Endometrium (tissue), 2 donors: ENCODE measurements around the gene IL3.
"Not testable (repeated sequence)": the region's sequence is repeated elsewhere in the genome, so short reads cannot be mapped to it uniquely, and the experiment has no call there.

Experiments
- FAIRE-seq: peaks from 2 replicates; lab custom pipeline; 2012; peaks lifted over from hg19 to GRCh38; lab: Jason Lieb, UNC
- donor health status: control.
- donor health status: control.

The IL3 gene

GRCh38 chr5:132095077-132095410 lies 34.6 kb downstream of the IL3 start:
- FAIRE-seq, result no peak

- no peak for FAIRE-seq
These were observed 35.0 kb downstream of the IL3 start for GRCh38 chr5:132095424-132095972.

- no peak for FAIRE-seq
These were observed 36.4 kb downstream of the IL3 start for GRCh38 chr5:132096904-132097303.

GRCh38 chr5:132098151-132098594 lies 37.7 kb downstream of the IL3 start:
- no peak for FAIRE-seq

- no peak for FAIRE-seq
These were observed 38.2 kb downstream of the IL3 start for GRCh38 chr5:132098621-132099020.

GRCh38 chr5:132099076-132099748 lies 38.8 kb downstream of the IL3 start:
- FAIRE-seq, result no peak

GRCh38 chr5:132099905-132100304 lies 39.5 kb downstream of the IL3 start:
- no peak for FAIRE-seq

GRCh38 chr5:132100672-132101261 lies 40.3 kb downstream of the IL3 start:
- no peak for FAIRE-seq

GRCh38 chr5:132101385-132101880 lies 41.0 kb downstream of the IL3 start:
- FAIRE-seq, result no peak

- FAIRE-seq, result no peak
These were observed 41.7 kb downstream of the IL3 start for GRCh38 chr5:132102101-132102701.

- FAIRE-seq, result no peak
These were observed 42.5 kb downstream of the IL3 start for GRCh38 chr5:132102944-132103331.

GRCh38 chr5:132103332-132103951 lies 43.0 kb downstream of the IL3 start:
- FAIRE-seq, result no peak

GRCh38 chr5:132103969-132104391 lies 43.5 kb downstream of the IL3 start:
- no peak for FAIRE-seq

- FAIRE-seq, result no peak
These were observed 44.1 kb downstream of the IL3 start for GRCh38 chr5:132104556-132104955.

- FAIRE-seq, result no peak
These were observed 45.2 kb downstream of the IL3 start for GRCh38 chr5:132105688-132106087.

- not testable (repeated sequence) for FAIRE-seq
These were observed 48.0 kb downstream of the IL3 start for GRCh38 chr5:132108495-132108894.

- not testable (repeated sequence) for FAIRE-seq
These were observed 48.5 kb downstream of the IL3 start for GRCh38 chr5:132108957-132109356.

- no peak for FAIRE-seq
These were observed 49.1 kb downstream of the IL3 start for GRCh38 chr5:132109494-132110053.

- no peak for FAIRE-seq
These were observed 49.7 kb downstream of the IL3 start for GRCh38 chr5:132110195-132110594.

GRCh38 chr5:132110930-132111329 lies 50.5 kb downstream of the IL3 start:
- no peak for FAIRE-seq

GRCh38 chr5:132112111-132112510 lies 51.7 kb downstream of the IL3 start:
- FAIRE-seq, result no peak
